ENCODE data around the gene GGT1. TPM values are rescaled to one million over a fixed set of nuclear protein-coding genes. Genes with fewer than 3 reads are reported as not detected.
A peak's percentile ranks its signal among the peaks of the same experiment; 100 is the strongest.
"Not testable (repeated sequence)": the region's sequence is repeated elsewhere in the genome, so short reads cannot be mapped to it uniquely, and the experiment has no call there.

Gene GGT1
- total RNA-seq (1.5 and 1.8 TPM in 2 replicates), polyA plus RNA-seq (1.2 and 2.0 TPM in 2 replicates), polyA minus RNA-seq (0.53 TPM in 1 of 2 replicates, not detected in the other), Bru-seq, nascent RNA (percentile 16 among the genes with signal in this experiment), BruChase-seq, experiment 1, labeled RNA remaining after a 6-hour chase (percentile 36 among the genes with signal in this experiment), BruChase-seq, experiment 2, labeled RNA remaining after a 2-hour chase (percentile 24 among the genes with signal in this experiment)
- 0.54 and 0.79 TPM in 2 replicates for polyA plus RNA-seq (2011; cell fraction: cytosol; rRNA removed)
- polyA plus RNA-seq (2011; cell fraction: nucleus; rRNA removed) = 3.7 and 3.9 TPM in 2 replicates
- 2.2 and 4.7 TPM in 2 replicates for polyA plus RNA-seq (2012)
- polyA minus RNA-seq (2011; cell fraction: cytosol; rRNA and poly(A)+ RNA removed) = 5.0 TPM
- 0.87 and 1.3 TPM in 2 replicates for polyA minus RNA-seq (2011; cell fraction: nucleus; rRNA and poly(A)+ RNA removed)
- long read RNA-seq, partial matches to known transcripts = 0 of 5 reads
- long read RNA-seq, other reads (novel, unspliced or antisense) = 5 of 5 reads

DNA sequence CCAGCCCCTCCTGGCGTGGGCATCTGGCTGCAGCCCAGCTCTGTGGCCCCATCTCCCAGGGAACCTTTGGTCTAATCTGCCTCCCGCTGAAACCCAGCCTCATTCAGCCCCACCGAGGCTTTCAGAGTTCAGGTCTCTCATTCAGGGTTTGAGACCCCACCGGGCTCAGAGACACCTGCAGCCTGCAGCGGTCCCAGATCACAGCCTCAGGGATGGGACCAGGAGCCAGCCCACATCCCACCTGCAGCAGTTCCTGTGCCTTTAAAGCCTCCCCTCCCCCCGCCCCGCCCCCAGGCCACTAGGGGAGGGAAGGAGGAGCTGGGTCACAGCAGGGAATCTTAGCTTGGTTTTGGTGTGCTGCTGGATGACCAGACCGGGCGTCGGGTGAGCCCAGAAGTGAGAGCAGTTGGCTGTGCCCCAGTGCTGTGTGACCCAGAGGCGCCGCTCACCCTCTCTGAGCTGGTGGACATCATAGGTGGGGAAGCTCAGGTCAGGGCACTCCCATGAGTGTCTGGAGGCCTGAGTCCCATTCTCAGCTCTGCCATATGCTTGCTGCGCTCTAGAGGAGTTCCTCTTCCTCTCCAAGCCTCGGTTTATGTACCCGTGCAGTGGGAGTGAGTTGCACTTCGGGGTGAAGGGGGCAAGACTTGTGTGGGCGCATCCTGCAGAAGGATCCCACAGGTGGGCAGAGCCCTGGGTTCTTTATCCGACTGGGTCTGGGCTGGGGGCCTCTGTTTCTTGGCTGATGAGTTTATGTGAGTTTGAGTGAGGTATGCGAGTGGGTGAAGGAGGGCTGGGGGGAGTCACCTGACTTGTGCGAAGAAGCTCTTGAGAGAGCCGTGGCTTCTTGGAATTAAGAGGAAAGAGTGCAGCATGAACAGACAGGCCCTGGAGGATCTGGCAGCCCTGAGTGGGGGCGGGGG, at the start of gene GGT1:
Gene GGT1 (plus strand): TSS at position 347 of the 923 bp plus-strand sequence. CDS start 7,889 bp downstream, outside the sequence.
- H3K4me3 ChIP-seq (replicated peaks in 1 of 3; ENCODE audit: insufficient read depth in 1 of 3, low read depth in 1 of 3, low read length in 3 of 3); H3K79me2 ChIP-seq (ENCODE audit: control insufficient read depth, insufficient read depth, low read length); CTCF ChIA-PET; DNase-seq (ENCODE audit: low read depth, low spot score); H3K36me3 ChIP-seq (ENCODE audit: control insufficient read depth in 2 of 2, extremely low read depth in 1 of 2, insufficient read depth in 2 of 2, low read length in 2 of 2); BruUV-seq (replicated peaks); H4K20me1 ChIP-seq (replicated peaks; ENCODE audit: control insufficient read depth, extremely low read depth, insufficient read depth, low read length); H3K9me3 ChIP-seq (replicated peaks; ENCODE audit: control insufficient read depth, insufficient read depth, low read length); POLR2A ChIA-PET; H3K4me2 ChIP-seq (ENCODE audit: insufficient read depth, low read length); dilution Hi-C loops (cut with MboI; ENCODE audit: extremely low pct_ligation_motif_present, low sequenced_read_pairs); H3K4me1 ChIP-seq (ENCODE audit: control insufficient read depth, extremely low read depth, insufficient read depth, low read length); H3K27ac ChIP-seq (ENCODE audit: insufficient read depth, low read depth, low read length); H3K9me1 ChIP-seq (replicated peaks; ENCODE audit: control insufficient read depth, extremely low read depth, insufficient read depth, low read length); H3K27me3 ChIP-seq (ENCODE audit: control insufficient read depth in 2 of 2, insufficient read depth in 2 of 2, low read length in 2 of 2); H3K9ac ChIP-seq (replicated peaks; ENCODE audit: extremely low read depth, insufficient read depth, low read length); intact Hi-C loops (cut with micrococcal nuclease): not testable (repeated sequence)
- peak within 1 kb of the TSS; percentile 34 for H2AFZ ChIP-seq (ENCODE audit: low read depth, low read length)
- FAIRE-seq = peak; percentile 48

DNA sequence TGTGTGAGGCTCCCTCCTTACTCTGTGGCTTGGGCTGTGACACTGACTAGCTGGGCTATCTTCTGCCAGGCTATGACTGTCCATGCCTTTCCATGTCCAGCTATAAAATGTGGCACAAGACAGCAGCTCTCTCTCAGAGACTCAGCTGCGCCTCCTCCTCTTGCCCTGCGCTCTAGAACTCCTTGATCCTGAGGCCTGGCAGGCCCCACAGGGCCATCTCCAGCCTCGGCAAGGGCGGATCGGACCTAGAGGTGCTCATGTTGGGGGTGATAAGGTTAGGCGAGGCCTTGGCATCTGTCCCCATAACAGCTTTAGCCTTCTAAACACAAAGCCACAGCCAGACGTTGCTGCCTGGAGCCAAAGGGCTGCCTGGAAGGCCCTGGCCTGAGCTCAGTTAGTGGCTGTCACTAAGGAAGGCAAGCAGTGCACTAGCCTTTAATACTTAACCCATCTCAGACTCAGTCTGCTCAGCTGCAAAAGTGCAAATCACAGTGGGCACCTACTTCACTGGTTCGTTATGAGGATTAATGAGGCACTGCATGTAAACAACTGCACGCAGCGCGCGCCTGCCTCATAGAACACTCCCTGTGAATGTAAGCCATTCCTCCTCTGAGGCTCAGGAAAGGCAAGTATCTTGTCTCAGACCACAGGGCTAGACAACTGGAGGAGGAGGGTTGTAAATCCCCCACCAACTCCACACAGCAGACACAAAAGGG, 49.2 kb upstream of the GGT1 start:
- CTCF ChIA-PET = no interaction called here
- Histone ChIP-seq H3K4me1 (ENCODE audit: control insufficient read depth, extremely low read depth, insufficient read depth, low read length) (peaks cover 24% of the 10 kb centered on the region), H4K20me1 (replicated peaks; ENCODE audit: control insufficient read depth, extremely low read depth, insufficient read depth, low read length) (no peaks in the 10 kb centered on the region), H3K4me2 (ENCODE audit: insufficient read depth, low read length) (peak overlapping the region; percentile 86), H3K9me1 (replicated peaks; ENCODE audit: control insufficient read depth, extremely low read depth, insufficient read depth, low read length) (no peaks in the 10 kb centered on the region), H3K9me3 (replicated peaks; ENCODE audit: control insufficient read depth, insufficient read depth, low read length) (no peaks in the 10 kb centered on the region), H3K27me3 (ENCODE audit: control insufficient read depth in 2 of 2, insufficient read depth in 2 of 2, low read length in 2 of 2) (no peaks in the 10 kb centered on the region), H3K9ac (replicated peaks; ENCODE audit: extremely low read depth, insufficient read depth, low read length) (peak overlapping the region; percentile 70), H3K4me3 (replicated peaks in 1 of 3; ENCODE audit: insufficient read depth in 1 of 3, low read depth in 1 of 3, low read length in 3 of 3) (peak overlapping the region; percentile 51 to 87 (median 64)), H3K79me2 (ENCODE audit: control insufficient read depth, insufficient read depth, low read length) (peaks cover 76% of the 10 kb centered on the region), H3K36me3 (ENCODE audit: control insufficient read depth in 2 of 2, extremely low read depth in 1 of 2, insufficient read depth in 2 of 2, low read length in 2 of 2) (peaks cover 7 to 15% of the 10 kb centered on the region in 2 experiments), H3K27ac (ENCODE audit: insufficient read depth, low read depth, low read length) (peak overlapping the region; percentile 54), H2AFZ (ENCODE audit: low read depth, low read length) (no peak overlapping the region)
- FAIRE-seq (no peak), DNase-seq (ENCODE audit: low read depth, low spot score) (no peak)
- no TSS peak for BruUV-seq (replicated peaks)
- TF ChIP-seq GATA2 (IDR thresholded peaks at IDR 0.05; ENCODE audit: insufficient read depth, insufficient read length, low read depth, low read length) = no peak
- no peak for TF ChIP-seq FOS (IDR thresholded peaks at IDR 0.05; ENCODE audit: borderline replicate concordance, insufficient read depth, low read length)
- TF ChIP-seq POLR2AphosphoS5 (IDR thresholded peaks at IDR 0.05; ENCODE audit: insufficient read depth, low read depth, low read length) = no peak
- no peak for TF ChIP-seq EZH2 (IDR thresholded peaks at IDR 0.05; ENCODE audit: borderline replicate concordance, low read depth, low read length, severe bottlenecking)
- TF ChIP-seq JUN (IDR thresholded peaks at IDR 0.05; ENCODE audit: borderline replicate concordance, insufficient read depth, insufficient read length, low read depth) = no peak
- no peak for TF ChIP-seq MYC (IDR thresholded peaks at IDR 0.05; ENCODE audit: low read depth, low read length)
- TF ChIP-seq, protein P1, sequence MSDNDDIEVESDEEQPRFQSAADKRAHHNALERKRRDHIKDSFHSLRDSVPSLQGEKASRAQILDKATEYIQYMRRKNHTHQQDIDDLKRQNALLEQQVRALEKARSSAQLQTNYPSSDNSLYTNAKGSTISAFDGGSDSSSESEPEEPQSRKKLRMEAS (IDR thresholded peaks at IDR 0.05; ENCODE audit: insufficient read depth, insufficient read length) = no peak
- TF ChIP-seq, protein P2, sequence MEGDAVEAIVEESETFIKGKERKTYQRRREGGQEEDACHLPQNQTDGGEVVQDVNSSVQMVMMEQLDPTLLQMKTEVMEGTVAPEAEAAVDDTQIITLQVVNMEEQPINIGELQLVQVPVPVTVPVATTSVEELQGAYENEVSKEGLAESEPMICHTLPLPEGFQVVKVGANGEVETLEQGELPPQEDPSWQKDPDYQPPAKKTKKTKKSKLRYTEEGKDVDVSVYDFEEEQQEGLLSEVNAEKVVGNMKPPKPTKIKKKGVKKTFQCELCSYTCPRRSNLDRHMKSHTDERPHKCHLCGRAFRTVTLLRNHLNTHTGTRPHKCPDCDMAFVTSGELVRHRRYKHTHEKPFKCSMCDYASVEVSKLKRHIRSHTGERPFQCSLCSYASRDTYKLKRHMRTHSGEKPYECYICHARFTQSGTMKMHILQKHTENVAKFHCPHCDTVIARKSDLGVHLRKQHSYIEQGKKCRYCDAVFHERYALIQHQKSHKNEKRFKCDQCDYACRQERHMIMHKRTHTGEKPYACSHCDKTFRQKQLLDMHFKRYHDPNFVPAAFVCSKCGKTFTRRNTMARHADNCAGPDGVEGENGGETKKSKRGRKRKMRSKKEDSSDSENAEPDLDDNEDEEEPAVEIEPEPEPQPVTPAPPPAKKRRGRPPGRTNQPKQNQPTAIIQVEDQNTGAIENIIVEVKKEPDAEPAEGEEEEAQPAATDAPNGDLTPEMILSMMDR (IDR thresholded peaks at IDR 0.05; ENCODE audit: extremely low read depth in 1 of 2, insufficient read depth in 1 of 2, low read depth in 1 of 2, low read length in 2 of 2) = no peak
- no peak for TF ChIP-seq POLR2A (IDR thresholded peaks at IDR 0.05; ENCODE audit: low read depth, low read length)
- POLR2A ChIA-PET = no interaction called here
- dilution Hi-C loops (cut with MboI; ENCODE audit: extremely low pct_ligation_motif_present, low sequenced_read_pairs) = no loop called here
- intact Hi-C loops (cut with micrococcal nuclease) = no loop called here
